Measurements from ENCODE around the gene RPN1.

GRCh38 chr3:128587391-128587790 lies 63.2 kb downstream of the RPN1 start:
- TF ChIP-seq, protein P1, sequence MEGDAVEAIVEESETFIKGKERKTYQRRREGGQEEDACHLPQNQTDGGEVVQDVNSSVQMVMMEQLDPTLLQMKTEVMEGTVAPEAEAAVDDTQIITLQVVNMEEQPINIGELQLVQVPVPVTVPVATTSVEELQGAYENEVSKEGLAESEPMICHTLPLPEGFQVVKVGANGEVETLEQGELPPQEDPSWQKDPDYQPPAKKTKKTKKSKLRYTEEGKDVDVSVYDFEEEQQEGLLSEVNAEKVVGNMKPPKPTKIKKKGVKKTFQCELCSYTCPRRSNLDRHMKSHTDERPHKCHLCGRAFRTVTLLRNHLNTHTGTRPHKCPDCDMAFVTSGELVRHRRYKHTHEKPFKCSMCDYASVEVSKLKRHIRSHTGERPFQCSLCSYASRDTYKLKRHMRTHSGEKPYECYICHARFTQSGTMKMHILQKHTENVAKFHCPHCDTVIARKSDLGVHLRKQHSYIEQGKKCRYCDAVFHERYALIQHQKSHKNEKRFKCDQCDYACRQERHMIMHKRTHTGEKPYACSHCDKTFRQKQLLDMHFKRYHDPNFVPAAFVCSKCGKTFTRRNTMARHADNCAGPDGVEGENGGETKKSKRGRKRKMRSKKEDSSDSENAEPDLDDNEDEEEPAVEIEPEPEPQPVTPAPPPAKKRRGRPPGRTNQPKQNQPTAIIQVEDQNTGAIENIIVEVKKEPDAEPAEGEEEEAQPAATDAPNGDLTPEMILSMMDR (IDR thresholded peaks at IDR 0.05), result no peak
- no peak for TF ChIP-seq POLR2A (IDR thresholded peaks at IDR 0.05)
